ENCODE data around the gene RPL4.

DNA sequence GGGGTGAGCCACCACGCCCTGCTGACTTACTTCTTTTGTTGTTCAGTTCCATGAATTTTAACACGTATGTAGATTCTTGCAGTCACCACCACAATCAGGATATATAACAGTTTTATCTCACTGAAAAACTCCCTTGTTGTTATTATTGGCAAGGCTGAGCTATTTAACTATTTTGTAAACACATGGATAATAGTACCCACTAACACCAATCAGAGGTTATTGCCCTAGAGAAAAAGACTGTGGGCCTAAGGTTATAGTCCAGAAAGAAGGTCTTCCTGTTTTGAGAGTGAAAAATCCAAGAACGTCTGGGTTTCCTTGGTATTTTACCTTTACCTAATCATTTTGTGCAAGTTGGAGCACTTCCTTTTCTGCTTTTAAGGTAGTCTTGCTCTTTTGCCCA, 9.9 kb upstream of the RPL4 start:
- TF ChIP-seq, protein P1, sequence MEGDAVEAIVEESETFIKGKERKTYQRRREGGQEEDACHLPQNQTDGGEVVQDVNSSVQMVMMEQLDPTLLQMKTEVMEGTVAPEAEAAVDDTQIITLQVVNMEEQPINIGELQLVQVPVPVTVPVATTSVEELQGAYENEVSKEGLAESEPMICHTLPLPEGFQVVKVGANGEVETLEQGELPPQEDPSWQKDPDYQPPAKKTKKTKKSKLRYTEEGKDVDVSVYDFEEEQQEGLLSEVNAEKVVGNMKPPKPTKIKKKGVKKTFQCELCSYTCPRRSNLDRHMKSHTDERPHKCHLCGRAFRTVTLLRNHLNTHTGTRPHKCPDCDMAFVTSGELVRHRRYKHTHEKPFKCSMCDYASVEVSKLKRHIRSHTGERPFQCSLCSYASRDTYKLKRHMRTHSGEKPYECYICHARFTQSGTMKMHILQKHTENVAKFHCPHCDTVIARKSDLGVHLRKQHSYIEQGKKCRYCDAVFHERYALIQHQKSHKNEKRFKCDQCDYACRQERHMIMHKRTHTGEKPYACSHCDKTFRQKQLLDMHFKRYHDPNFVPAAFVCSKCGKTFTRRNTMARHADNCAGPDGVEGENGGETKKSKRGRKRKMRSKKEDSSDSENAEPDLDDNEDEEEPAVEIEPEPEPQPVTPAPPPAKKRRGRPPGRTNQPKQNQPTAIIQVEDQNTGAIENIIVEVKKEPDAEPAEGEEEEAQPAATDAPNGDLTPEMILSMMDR (conservative IDR thresholded peaks at IDR 0.05): no peak
- TF ChIP-seq EZH2 (IDR thresholded peaks at IDR 0.05; ENCODE audit: low read depth): no peak
